CD4-positive, alpha-beta T cell treated with Interferon gamma for 1 hour (primary cell): ENCODE results near the gene GPC1.

Experiments used
- DNase-seq: peaks from one replicate; pipeline ENCODE4 v3.0.0-alpha.2; 2020

Gene GPC1

DNA sequence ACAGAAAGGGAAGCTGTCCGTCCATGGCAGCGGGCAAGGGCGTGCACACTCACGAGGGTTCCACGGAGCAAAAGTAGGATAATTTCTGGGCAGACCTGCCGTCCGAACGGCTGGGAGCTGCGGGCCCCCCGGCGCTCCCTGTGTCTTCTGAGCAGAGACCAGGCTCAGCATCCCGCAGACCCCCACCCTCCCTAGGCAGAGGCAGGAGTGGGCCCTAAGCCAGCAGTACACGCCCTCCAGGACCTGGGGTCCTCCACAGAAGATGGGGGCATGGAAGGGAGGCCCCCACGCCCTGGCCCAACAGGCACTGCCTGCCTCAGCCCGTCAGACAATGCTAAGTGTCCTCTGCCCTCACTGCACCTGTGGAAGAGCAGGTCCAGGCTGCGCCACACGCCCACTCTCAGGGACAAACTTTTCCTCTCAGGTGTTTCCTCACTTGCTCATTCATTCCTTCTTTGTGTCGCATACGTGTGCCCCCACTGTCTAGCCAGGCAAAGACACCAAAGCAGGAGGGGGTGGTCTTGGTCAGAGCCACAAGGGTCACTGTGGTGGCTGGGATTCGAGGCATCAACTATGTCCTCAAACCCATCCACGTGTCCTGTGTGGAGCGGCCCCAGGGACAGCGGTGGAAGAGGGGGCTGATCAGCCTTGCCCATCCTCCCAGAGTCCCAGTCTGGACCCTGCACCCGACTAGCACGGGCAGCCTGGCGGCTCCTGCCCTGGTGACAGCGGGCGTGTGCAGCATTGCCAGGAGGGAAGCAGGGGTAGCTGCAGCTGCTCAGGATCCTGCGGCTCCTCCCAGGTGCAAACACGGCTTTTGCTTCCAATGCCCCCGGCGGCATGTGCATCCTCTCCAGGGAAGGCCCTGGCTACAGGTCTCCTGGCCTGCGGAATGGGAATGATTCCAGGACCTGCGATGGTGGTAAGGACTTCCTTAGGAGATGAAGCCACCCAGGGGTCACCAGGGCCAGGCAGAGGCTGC, 2.4 kb upstream of the GPC1 start:
- no peak for DNase-seq

DNA sequence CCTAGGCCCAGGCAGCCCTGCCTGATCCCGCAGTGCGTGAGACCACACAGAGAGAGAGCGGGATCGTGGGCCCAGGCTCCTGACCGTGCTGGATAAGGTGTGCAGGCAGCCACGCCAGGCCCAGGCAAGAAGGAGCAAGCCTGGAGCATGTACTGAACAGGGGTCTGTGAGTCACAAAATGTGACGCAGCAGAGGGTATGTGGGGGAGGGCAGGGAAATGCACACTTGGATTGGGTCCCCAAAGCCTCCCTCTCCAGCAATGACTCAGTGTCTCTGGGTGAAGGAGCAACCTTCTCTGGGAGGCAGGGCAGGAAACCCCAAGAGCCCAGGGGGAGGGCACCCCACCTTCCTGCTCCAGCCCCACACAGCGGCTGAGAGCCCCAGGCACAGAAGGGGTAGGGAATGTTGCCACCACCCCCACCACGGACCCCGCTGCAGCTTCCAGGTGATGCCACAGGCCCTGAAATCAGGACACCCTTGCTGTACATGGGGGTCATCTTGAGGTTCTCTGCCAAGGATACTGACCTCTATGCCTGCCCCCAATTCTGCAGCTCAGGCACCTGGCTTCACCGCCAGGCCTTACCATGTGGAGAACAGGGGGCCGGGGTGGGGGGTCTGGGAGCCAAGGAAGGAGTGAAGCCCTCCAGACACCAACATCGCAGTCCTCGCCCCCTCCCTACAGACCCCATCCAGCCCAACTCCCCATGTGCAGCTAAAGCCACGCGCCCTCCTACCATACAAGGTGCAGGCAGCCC, 1.3 kb upstream of the GPC1 start:
- DNase-seq, result no peak

DNA sequence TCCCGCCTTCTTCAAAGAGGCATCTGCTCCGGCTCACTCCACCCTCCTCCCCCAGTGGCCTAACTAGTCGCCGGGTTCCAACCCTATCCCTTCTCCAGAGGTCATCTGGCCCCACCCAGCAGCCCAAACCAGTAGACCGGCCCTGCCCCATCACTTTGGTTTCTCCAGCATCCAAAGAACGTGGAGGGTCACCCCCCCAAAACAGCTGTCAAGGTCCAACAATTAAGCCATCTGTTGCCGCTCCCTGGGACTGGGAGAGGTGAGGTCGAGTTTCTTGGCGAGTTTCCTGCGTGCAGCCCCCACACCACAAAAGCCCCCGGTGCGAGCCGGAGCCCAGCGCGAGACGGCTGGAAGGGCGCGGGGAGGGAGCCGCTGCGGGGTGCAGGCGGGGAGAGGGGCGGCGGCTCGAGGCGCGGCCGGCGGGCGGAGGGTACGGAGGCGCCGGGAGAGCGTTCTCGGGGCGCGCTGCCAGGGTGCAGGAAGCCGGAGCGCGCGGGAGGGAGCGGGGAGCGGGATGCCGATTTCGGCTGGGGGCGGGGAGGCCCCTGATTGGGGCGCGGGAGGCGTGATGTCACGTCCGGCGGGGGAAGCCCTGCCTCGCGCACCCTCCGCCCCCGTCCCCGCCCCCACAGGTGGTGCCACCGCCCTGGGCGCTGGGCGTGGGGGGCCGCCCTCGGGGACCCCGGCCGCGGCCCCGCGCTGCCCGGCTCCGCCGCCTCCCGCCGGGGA, 571 bp upstream of the GPC1 start:
- peak; percentile 86 for DNase-seq

DNA sequence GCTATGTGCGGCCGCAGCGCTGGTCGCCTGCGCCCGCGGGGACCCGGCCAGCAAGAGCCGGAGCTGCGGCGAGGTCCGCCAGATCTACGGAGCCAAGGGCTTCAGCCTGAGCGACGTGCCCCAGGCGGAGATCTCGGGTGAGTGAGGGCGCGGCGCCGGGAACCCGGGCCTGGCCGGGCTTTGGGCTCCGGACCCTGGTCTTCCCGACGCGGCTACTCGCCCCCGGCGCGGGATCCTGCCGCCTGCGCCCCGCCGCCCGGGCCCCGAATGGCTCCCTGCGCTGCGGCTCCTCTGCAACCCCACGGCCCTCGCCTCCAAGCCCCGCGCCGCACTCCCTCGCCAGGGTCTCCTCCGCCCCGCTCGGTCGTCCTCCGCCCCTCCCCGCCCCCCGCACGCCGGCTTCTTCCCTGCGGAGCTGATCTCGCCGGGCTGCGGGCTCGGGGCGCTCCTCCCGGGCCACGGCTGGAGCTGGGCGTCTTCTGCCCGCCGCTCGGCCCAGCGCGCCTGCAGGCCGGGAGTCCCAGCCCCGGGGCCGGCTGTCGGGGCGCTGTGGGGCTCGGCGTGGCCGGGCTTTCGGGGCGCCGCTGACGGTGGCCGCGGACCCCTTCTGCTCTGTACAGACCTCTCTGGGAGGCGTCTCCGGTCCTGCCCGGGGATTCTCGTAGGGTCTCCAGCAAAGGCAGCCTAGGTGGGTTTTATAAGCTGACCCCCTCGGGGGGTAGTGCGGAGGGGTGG, 652 bp downstream of the GPC1 start:
- no peak for DNase-seq

DNA sequence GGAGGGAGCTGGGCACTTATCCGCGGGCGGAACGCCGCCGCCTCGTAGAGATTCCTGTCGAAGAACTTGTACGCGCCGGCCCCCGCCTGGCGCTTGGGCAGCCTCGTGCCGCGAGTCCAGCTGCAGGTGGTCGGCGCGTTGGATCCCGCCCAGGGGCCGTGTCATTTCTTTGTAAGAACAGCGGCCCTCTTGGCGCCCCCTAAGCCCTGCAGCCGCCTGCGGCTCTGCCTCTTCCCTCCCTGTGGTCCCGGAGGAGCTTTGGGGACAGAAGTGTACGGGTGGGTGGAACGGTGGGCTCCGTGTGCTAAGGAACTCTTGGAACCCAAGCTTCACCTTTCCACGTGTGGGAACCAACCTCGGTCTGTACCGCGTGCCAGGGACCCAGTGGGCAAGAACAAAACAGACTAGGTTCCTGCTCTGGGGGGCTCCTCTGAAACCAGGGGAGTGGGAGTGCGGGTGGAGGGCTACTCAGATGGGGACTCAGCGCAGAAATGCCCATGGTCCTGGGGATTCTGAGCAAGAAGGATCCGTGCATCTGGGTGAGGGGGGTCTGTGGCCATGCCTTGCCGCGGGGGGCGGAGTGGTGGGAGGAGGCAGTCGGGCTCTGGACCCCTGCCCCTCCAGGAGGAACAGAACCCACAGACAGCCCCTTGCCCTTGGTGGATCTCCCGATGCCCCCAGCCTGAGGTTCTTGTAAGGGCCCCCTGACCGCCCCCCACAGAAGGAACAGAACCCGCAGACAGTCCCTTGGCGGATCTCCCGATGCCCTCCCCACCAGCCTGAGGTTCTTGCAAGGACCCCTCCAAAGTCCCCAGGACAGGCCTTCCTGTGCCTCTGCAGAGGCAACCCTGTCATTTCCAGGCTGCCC, 1.5 kb downstream of the GPC1 start:
- DNase-seq, result no peak

DNA sequence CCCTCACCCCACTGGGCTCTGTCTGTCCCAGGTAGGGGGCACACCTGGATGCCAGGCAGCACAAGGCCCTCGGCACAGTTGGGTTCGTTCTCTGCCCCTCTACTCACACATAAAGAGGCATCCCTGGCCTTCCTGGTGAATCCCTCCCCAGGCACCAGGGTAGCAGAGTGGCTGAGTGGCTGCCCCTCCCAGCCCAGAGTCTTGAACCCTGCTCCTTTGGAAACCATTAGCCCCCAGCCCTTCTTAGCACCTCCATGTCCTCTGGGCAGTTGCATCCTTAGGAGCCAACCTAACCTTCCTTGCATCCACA, 2.0 kb downstream of the GPC1 start:
- no peak for DNase-seq

DNA sequence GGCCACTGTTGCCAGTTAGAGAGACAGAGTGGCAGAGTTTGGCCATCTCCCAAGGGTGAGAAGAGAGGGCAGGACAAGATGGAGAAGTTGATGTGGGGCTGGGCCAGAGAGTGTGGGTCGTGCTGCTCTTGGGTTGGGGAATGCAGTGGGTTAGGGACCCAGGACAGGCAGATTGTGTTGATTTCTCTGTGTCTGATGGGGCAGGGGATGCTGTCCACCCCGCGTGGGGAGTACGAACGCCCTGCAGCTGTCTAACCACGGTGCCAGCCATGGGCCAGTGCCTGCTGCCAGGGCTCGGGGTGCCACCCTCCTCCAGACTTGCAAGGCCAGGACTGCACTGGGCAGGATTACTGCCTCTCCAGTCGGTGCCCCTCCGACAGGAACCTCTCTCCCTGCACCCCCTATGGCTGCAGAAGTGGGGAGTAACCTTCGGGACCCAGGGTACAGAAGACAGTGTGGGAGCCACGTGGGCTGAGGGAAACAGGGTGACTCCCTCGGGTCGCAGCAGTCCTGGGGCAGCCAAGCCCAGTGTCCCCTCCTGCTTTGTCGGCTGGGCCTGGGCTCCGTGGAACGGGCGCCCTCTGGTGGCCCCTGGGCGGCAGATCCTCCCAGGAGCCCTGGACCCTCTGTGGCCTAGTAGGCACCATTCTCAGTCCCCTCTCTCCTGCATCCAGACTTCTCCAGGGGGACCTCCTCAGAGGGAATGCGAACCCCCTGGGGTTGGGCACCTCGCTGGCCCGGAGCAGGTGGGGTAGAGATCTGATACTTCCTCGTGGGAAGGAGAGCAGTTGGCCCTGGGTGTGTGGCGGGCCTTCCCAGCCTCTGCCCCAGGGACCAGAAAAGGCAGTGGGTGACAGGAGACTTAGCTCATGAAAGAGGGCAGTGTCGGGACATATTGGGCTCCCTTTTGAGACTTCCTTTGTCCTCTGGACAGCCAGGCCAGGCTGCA, 2.7 kb downstream of the GPC1 start:
- DNase-seq, result peak; percentile 50

DNA sequence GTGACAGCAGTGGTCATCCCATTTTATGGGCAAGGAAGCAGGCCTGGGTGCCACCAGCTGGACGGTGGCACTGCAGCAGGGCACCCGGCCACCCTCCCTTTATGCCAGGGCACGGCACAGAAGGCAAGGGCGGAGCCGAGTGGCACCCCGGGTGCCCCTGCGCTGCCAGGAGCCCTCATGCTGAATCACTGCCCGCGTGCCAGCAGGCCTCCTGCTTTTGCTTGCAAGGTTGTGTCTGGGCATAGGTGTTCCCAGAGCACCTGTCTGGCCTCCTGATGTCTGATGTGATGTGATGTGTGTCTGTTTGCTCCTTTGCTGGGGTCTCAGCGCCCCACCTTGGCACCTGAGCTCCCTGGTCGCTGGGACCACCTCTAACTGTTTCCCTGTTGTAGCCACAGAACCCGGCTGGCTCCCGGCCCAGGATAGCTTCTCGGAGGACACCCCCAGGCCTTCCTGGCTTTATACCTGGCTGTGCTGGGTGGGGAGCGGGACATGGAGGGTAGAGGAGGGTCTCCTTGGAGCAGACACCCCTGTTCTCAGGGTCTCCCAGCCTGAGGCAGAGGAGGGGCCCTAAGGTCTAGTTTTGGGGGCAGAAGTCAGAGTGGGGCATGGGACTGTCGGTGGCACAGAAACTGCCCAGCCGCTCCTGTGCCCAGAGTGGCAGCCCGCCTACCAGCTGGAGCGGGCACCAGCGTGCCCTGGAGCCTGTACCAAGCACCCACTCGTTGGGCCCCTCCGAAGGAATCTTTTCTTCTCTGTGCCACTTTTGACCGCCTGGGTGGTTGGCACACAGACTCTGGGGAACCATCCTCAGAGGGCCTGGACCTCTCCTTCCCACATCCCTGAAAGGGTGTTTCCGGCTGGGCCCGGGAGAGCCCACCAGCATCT, 3.6 kb downstream of the GPC1 start:
- DNase-seq, result no peak

DNA sequence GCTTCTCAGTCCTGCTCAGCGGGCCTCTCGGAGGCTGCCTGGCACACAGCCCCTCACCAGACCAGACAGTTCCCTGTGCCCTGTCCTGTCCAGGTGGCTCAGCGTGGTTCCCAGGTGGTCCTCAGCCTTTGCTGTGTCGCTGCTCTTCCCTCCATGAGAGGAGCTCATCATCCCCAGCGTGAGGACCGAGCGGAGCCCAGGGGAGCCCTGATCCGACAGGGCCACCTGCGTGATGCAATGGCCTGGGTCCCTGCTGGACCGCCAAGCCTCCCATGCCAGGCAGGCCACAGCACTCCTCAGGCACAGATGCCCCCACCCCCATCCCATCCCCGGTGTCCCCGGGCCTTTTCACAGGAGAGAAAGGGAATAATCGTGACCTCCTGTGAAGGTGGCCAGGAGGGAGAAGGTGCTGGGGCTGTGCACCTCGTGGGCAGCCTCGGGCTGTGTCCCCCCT, 4.3 kb downstream of the GPC1 start:
- no peak for DNase-seq

DNA sequence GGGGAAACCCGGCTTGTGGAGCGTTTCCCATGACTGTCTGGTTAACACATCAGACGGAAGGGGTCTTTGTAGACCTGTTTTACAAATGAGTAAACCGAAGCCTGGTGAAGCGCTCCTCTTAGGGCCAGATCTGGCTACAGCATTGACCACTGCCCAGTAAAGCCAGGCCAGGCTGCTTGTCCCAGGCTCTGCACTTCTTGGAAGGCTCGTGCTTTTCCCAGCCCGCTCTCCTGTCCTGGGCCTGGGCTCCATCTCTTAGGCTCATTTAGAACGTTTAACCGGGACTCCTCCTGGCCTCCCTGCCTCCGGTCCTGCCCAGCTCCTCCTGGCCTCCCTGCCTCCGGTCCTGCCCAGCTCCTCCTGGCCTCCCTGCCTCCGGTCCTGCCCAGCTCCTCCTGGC, 4.8 kb downstream of the GPC1 start:
- no peak for DNase-seq

DNA sequence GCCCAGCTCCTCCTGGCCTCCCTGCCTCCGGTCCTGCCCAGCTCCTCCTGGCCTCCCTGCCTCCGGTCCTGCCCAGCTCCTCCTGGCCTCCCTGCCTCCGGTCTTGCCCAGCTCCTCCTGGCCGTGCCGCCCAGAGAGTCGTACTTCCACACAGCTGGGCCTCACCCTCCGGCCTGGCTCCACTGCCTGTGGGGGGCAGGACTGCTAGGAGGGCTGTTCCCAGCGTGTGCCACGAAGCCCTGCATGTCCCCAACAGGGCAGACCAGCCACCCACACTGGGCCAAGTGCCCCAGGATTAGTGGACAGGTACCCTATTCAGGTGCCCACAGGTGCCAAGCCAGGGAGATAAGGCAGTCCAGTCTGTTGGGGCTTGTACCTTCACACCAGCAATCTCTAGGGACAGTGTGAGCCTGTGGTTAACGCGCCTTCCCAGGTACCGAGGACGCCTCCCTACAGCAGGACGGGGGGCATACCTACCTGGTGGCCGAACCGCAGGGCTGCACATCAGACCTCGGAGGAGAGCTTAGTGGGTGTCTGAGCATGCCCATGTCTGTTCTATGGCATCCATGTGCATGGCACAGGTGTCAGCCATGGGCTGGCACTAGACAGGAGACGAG, 5.3 kb downstream of the GPC1 start:
- no peak for DNase-seq

DNA sequence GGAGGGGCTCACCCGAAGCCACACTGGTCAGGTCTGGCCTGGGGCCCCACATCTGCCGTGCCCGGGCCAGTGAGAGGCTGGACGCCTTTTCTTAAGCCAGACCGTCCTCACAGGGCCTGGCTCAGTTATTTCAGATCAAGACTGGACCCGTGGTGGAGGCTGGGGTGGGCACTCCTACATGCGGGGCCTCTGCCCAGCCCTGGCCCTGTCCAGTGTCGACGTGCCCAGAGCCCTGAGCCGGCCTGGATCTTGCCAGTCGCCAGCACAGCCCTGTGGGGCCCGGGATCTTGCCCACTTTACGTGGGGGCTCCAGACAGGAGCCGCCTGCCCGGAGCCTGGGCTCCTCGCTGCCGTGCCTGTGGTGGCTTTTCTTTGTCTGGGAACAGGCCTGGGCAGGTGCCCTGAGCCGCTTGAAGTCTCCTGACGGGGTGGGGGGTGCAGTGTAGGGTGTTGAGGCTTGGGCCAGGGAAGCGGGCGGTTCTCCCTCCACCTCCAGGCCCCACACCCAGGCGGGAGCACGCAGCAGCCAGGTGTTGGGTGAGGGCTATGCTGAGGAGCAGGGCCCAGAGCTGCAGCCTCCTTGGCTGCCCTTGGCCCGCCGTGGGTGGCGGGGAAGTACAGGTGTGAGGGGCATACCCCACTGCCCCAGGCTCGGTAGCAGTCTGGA, 6.0 kb downstream of the GPC1 start:
- no peak for DNase-seq

DNA sequence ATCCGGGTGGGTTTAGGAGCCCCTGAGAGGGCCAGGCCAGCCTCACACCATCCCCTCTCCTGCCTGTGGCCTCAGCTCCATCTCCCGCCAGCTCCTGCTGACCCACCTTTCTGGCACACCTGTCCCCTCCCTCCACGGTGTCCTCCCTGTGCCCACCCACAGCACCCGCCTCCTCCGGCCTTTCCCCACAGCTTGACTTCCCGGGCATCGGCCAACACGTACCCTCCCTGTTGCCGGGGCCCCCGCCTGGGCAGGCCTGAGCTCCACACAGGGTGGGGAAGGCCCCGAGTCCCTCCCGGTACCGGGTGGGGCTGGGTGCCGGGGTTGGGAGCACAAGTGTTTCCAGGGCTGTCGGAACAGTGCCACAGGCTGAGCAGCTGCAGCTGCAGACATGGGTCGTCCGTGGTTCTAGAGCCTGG, 6.5 kb downstream of the GPC1 start:
- DNase-seq, result no peak

DNA sequence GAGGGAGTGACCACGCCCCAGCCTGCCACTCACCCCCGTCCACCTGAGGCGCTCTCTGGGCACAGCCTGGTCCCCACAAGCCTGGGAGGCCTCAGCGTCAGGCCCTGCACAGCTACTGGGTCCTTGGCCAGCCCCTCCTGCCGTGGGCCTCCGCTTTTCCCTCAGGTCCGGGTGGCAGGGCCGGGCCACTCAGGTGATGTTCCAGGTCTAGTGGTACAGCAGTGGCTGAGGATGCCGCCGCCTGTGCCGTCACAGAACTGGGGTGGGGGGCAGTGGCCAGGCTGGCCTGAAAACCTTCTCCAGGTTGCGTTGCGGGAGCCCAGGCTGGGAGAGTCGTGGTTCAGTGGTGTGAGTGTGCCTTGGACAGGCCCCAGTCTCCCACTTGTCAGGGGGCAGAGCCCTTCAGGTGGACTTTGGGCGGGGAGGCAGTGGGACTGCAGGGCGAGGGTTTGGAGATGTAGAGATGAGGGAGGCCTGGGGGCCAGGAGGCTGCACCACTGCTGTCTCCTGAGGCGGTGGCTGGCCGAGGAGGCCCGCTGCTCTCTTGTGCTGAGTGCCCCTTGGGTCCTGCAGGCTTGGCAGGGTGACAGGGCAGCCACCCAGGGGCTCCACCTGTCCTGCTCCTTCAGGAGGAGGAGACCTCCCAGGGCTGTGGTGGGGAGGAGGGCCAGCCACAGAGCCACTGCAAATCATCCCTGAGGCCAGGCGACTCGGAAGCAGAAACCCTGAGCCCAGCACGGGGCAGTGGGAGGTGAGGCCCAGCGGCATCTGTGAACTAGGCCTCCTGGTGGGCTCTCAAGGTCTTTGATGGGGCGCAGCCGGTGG, 7.6 kb downstream of the GPC1 start:
- no peak for DNase-seq

DNA sequence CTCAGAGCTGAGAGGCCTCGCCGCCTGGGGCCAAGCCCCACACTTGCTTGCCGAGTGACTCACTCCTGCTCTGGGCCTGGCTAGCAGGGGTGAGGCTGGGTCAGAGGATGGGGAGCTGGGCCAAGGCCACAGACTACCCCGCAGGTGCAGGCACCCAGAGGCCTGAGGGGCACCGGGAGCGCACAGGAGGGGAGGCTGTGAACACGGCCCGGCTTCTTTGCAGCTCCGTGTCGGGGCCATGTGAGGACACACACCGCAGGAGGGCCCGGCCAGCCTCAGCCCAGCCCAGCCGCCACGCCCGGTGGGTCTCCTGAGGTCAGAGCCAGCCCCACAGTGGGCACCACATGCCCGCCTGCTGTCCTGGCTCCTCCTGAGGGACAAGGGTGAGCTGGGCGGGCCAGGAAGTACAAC, 8.4 kb downstream of the GPC1 start:
- DNase-seq, result no peak

DNA sequence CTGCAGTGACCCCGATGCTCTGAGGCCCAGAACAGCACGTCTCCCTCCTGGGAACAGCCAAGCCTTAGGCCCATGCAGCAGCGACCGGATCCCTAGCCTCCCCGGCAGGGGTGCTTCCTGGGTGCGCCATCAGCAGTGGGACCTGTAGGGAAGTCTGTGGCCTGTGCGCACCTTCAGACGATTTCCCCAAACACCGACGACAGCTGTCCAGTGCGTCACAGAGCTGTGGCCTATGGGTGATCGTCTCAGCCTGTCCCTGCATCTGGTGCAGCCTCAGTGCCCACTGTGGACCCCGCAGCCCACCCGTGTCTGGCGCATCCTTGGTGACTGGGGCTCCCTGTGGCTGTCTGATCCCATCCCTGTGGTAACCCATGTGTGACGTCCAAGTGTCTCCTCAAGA, 9.0 kb downstream of the GPC1 start:
- DNase-seq, result no peak

DNA sequence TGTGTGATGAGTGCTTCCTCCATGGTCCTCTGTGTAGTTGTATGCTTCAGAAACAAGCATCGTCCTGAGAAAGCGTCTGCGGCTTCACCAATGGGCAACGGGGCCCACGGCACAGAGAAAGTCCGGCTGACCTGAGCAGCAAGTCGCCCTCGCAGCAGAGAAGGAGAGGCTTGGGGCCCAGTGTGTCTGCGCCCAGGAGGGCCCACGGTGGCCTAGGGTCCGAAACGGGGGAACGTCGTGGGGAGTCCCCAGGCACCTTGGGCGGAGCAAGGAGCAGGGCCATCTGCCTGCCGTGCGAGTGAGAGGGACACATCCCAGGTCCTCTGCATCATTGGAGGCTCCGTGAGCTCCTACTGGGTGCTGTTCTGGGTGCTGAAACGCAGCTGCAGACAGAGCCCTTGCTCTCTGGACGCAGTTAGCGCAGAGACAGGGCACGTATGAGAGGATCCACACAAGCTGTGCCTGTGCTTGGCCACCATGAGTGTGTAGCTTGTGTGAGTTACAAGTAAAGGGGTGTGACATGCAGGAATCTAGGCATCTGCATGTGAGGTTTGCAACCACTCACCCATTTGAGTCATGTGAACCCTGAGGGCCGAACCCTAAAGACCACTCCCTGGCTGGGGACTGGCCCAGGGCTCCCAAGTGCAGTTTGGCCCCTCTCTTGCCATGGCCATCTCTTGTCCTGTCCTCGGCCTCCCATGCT, 10.6 kb downstream of the GPC1 start:
- no peak for DNase-seq
